ENCODE results near the gene HAUS7.

- TF ChIP-seq TAF1 (IDR thresholded peaks at IDR 0.05; ENCODE audit: borderline replicate concordance, insufficient read depth, low read length) (no peak), REST (IDR thresholded peaks at IDR 0.05; ENCODE audit: insufficient read depth in 1 of 2, low read depth in 2 of 2, low read length in 2 of 2) (no peak), SIN3A (IDR thresholded peaks at IDR 0.05; ENCODE audit: borderline replicate concordance, insufficient read depth, low read length) (no peak), POLR2AphosphoS5 (IDR thresholded peaks at IDR 0.05; ENCODE audit: low read depth, low read length) (no peak), FOXP2 (optimal IDR thresholded peaks at IDR 0.05; ENCODE audit: borderline replicate concordance, extremely low read depth, extremely low read length, insufficient read depth) (no peak)
Observed at GRCh38 chrX:153407736-153408135, 62.6 kb downstream of the HAUS7 start.
